ENCODE data around the gene EARS2.
"Not testable (repeated sequence)": the region's sequence is repeated elsewhere in the genome, so short reads cannot be mapped to it uniquely, and the experiment has no call there.

EARS2 gene

GRCh38 chr16:23512168-23512695 lies 44.9 kb downstream of the EARS2 start:
- no peak overlapping the region for H3K4me3 ChIP-seq (ENCODE audit: low read length)
- TF ChIP-seq CTCF (IDR thresholded peaks at IDR 0.05; ENCODE audit: insufficient read depth, low read depth, low read length, missing control alignments), result no peak
- DNase-seq (ENCODE audit: low read depth), result peak; percentile 43

GRCh38 chr16:23511731-23512130 lies 45.4 kb downstream of the EARS2 start:
- DNase-seq (ENCODE audit: low read depth), result no peak

GRCh38 chr16:23510915-23511270 lies 46.3 kb downstream of the EARS2 start:
- H3K4me3 ChIP-seq (ENCODE audit: low read length), result peak overlapping the region; percentile 77
- not testable (repeated sequence) for DNase-seq (ENCODE audit: low read depth)

More at GRCh38 chr16:23511731-23512130, 45.4 kb downstream of the EARS2 start:
- no peak overlapping the region for H3K4me3 ChIP-seq (ENCODE audit: low read length)
- TF ChIP-seq CTCF (IDR thresholded peaks at IDR 0.05; ENCODE audit: insufficient read depth, low read depth, low read length, missing control alignments), result no peak

GRCh38 chr16:23510164-23510914 lies 46.8 kb downstream of the EARS2 start, which contains the start of gene GGA2:
GGA2 (minus strand) TSS chr16:23510494; CDS start chr16:23510411, 83 bp downstream.
- peak; percentile 83 for DNase-seq (ENCODE audit: low read depth)
- peak within 1 kb of the TSS; percentile 77 for H3K4me3 ChIP-seq (ENCODE audit: low read length)
- no peak for TF ChIP-seq CTCF (IDR thresholded peaks at IDR 0.05; ENCODE audit: insufficient read depth, low read depth, low read length, missing control alignments)

- TF ChIP-seq CTCF (IDR thresholded peaks at IDR 0.05; ENCODE audit: insufficient read depth, low read depth, low read length, missing control alignments), result no peak
- H3K4me3 ChIP-seq (ENCODE audit: low read length), result peak overlapping the region; percentile 77
- peak; percentile 34 for DNase-seq (ENCODE audit: low read depth)
Observed at GRCh38 chr16:23509782-23510163, 47.4 kb downstream of the EARS2 start.

- DNase-seq (ENCODE audit: low read depth), result no peak
- TF ChIP-seq CTCF (IDR thresholded peaks at IDR 0.05; ENCODE audit: insufficient read depth, low read depth, low read length, missing control alignments), result no peak
Observed at GRCh38 chr16:23509441-23509754, 47.8 kb downstream of the EARS2 start.

GRCh38 chr16:23508589-23509440 lies 48.3 kb downstream of the EARS2 start:
- TF ChIP-seq CTCF (IDR thresholded peaks at IDR 0.05; ENCODE audit: insufficient read depth, low read depth, low read length, missing control alignments), result no peak
- DNase-seq (ENCODE audit: low read depth), result no peak
- H3K4me3 ChIP-seq (ENCODE audit: low read length), result peak overlapping the region; percentile 77

More at GRCh38 chr16:23509441-23509754, 47.8 kb downstream of the EARS2 start:
- H3K4me3 ChIP-seq (ENCODE audit: low read length), result peak overlapping the region; percentile 77
